ENCODE data around the gene IL11RA. TPM values are rescaled to one million over a fixed set of nuclear protein-coding genes. Genes with fewer than 3 reads are reported as not detected.

IL11RA gene
- total and polyA plus RNA-seq, 9 of the 15 experiments (the other 6 are each of a cell fraction or from before 2014, with no cell fraction given), result 0.11 to 5.8 (median 2.8) TPM

DNA sequence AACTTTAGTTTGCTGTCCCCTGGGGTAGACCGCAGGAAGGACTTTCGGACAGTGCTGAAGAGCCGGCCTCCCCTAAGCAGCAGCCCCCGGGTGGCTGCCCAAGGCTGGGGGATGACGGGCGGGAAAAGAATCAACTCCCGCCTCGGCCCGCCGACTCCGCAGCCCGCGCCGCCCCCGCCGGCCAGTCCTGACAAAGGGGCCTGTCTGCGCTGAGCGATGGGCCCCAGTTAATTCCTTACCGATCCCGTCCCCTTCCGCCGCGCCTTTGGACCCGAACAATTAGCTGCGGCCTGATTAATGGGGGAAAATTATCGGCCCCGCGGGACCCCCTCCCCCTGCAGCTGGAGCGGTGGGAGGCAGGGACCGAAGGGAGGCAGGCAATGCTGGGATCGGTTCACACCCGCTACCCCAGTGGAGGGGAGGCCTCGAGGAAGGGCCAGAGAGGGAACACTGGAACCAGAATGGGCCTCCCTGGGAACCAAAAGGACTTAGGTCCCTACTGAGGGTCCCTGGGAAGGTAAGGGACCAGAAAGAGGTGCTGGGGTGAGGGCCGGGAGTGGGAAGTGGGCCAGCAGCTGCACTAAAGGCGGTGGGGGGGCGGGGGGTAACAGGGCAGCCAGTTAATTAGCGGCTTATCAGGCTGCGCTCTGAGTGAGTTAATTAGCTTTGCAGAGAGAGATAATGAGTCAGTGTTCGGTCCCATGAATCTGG, 27.4 kb upstream of the IL11RA start (continued):
- no peak for TF ChIP-seq RBM39 (optimal IDR thresholded peaks at IDR 0.05; ENCODE audit: low read depth, low read length)

DNA sequence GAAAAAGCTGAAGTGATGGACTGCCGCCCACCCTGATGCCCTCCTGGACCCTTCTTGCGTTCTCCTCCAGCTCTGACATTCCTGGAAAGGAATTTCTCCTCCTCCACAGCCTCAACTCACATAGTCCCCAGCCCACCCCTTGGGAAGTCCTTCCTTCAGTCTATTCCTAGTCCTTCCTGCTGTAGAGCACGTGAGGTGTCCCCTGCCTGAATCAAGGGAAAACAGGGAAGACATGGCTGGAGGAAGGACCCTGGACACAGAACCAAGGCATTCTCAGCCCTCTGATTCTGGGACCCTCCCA, 26.8 kb upstream of the IL11RA start:
- Histone ChIP-seq H3K9me3 (replicated peaks; ENCODE audit: control insufficient read depth, insufficient read depth, low read depth, low read length) (no peaks in the 10 kb centered on the region), H4K20me1 (replicated peaks; ENCODE audit: control insufficient read depth, insufficient read depth, low read length) (no peaks in the 10 kb centered on the region), H3K4me1 (replicated peaks in 1 of 2; ENCODE audit: control insufficient read depth in 2 of 2, insufficient read depth in 2 of 2, low read length in 2 of 2) (peaks cover 2 to 26% of the 10 kb centered on the region in 2 experiments; a peak in 3 of 5 replicates), H3K27ac (ENCODE audit: extremely low read depth, low read depth, low read length) (no peak overlapping the region), H3K27me3 (ENCODE audit: control insufficient read depth in 2 of 2, insufficient read depth in 2 of 2, low read length in 2 of 2) (peaks cover 14 to 48% of the 10 kb centered on the region in 2 experiments; a peak in 4 of 5 replicates), H3K9me1 (ENCODE audit: control insufficient read depth, insufficient read depth, low read length) (no peaks in the 10 kb centered on the region), H2AFZ (ENCODE audit: low read depth, low read length) (no peak overlapping the region), H3K9ac (ENCODE audit: insufficient read depth in 1 of 2, low read depth in 2 of 2, low read length in 2 of 2) (no peak overlapping the region), H3K4me2 (ENCODE audit: insufficient read depth, low read length) (no peak overlapping the region), H3K4me3 (no peak overlapping the region), H3K36me3 (ENCODE audit: control insufficient read depth, insufficient read depth, low read length) (no peaks in the 10 kb centered on the region), H3K79me2 (ENCODE audit: control insufficient read depth, insufficient read depth, low read length) (no peaks in the 10 kb centered on the region)
- CTCF ChIA-PET (ENCODE audit: low intra/inter-chr PET ratio), result no interaction called here
- intact Hi-C loops (cut with micrococcal nuclease) (no loop called here), in situ Hi-C loops (cut with MboI) (no loop called here)
- 0% methylated on average over 3 of the region's 3 CpGs for WGBS (ENCODE audit: insufficient coverage, low coverage, missing lambda C conversion rate)
- FAIRE-seq, result no peak
- POLR2A ChIA-PET, result interaction anchor here (0.6 kb wide), 1 partner anchor 23 kb away, joined by 3 read pairs; no protein-coding TSS in a partner anchor
- DNase-seq (ENCODE audit: extremely low read depth in 1 of 4, low spot score in 3 of 4), result no peak
- ATAC-seq, result no peak
- no TSS peak for BruUV-seq (replicated peaks)
- TF ChIP-seq KDM1A (IDR thresholded peaks at IDR 0.05) (0 out of 4 replicates have a peak, but pooled peaks of 1 of the 2 experiments have one; percentile 21), ETS1 (conservative IDR thresholded peaks at IDR 0.05; ENCODE audit: control insufficient read depth, low read depth, low read length) (no peak), MTA1 (IDR thresholded peaks at IDR 0.05; ENCODE audit: borderline replicate concordance) (no peak), MIER1 (IDR thresholded peaks at IDR 0.05; ENCODE audit: low read depth) (no peak), BCOR (IDR thresholded peaks at IDR 0.05) (0 out of 2 replicates have a peak, but pooled peaks have one; percentile 26), ZNF282 (CRISPR knock-in tag; IDR thresholded peaks at IDR 0.05) (no peak), NR0B1 (IDR thresholded peaks at IDR 0.05; ENCODE audit: partially characterized antibody) (no peak), ZNF75A (CRISPR knock-in tag; IDR thresholded peaks at IDR 0.05) (no peak)
